Breast epithelium (tissue), 4 donors: Measurements from ENCODE around the gene MRAS. TPM values are rescaled to one million over a fixed set of nuclear protein-coding genes. Genes with fewer than 3 reads are reported as not detected.

Source experiments
- DNase-seq, 2 donors: peaks; one replicate each; pipeline ENCODE4 v3.0.0-alpha.2; 2019; ENCODE audit warnings: low spot score in 2 of 2
- H3K27ac ChIP-seq, 2 donors: fragments of 200-600 bp; sonication (generic) in 1 of 2; one replicate each; pipeline ENCODE4 v1.5.1; 2016 to 2019; ENCODE audit warnings: mild to moderate bottlenecking in 1 of 2
- H3K27me3 ChIP-seq, 2 donors: fragments of 200-600 bp; sonication (generic) in 1 of 2; one replicate each; pipeline versions ENCODE4 v1.5.1 to v1.6.0; 2017 to 2019; ENCODE audit warnings: control low read depth in 1 of 2, mild to moderate bottlenecking in 1 of 2
- H3K36me3 ChIP-seq: fragments of 200-600 bp; one replicate; pipeline ENCODE4 v1.5.1; 2019
- H3K4me1 ChIP-seq, 2 donors: fragments of 200-600 bp; sonication (generic); one replicate each; pipeline ENCODE4 v1.5.1; 2016 to 2019; ENCODE audit warnings: control low read depth in 1 of 2
- H3K4me3 ChIP-seq, 3 donors: fragments of 200-600 bp; sonication (generic); 1 replicate in 2 of 3; 2 replicates in 1 of 3; pipeline ENCODE4 v1.5.1; 2016 to 2019; ENCODE audit warnings: mild to moderate bottlenecking in 3 of 3, moderate library complexity in 2 of 3
- H3K9me3 ChIP-seq, 2 donors: fragments of 200-600 bp; sonication (generic) in 1 of 2; one replicate each; pipeline ENCODE4 v1.5.1; 2016 to 2019; ENCODE audit warnings: control low read depth in 1 of 2
- POLR2A ChIP-seq: fragments of 450-650 bp; IDR thresholded peaks from one replicate; pipeline ENCODE4 v1.6.1; 2016; ENCODE audit warnings: antibody characterized with exemption, mild to moderate bottlenecking, moderate library complexity
- POLR2AphosphoS5 ChIP-seq, 3 donors: sonication (generic); formaldehyde crosslinking; IDR thresholded peaks; one replicate each; pipeline ENCODE4 v1.6.1; 2017; ENCODE audit warnings: antibody characterized with exemption in 3 of 3
- intact Hi-C: fragments of 100-400 bp; cut with DNase I; formaldehyde crosslinking; loops from one replicate; pipeline ENCODE4 v1.15.1; 2023; ENCODE audit warnings: low total_unique reads
- total RNA-seq, 3 donors: library from RNA; depleted of rRNA; stranded (reverse); fragments of >200 nt; gene quantifications; one replicate each; pipeline ENCODE4 v1.1.0, GENCODE V29; 2016
- TF ChIP-seq, protein P1 (sequence below), 3 donors: fragments of 450-650 bp; IDR thresholded peaks; one replicate each; pipeline ENCODE4 v1.5.1; 2016 to 2017; ENCODE audit warnings: antibody characterized with exemption in 3 of 3, mild to moderate bottlenecking in 3 of 3, moderate library complexity in 3 of 3

MRAS gene
- total RNA-seq, 3 donors from 2014 or later, result 39.0 to 157 (median 74.8) TPM

DNA sequence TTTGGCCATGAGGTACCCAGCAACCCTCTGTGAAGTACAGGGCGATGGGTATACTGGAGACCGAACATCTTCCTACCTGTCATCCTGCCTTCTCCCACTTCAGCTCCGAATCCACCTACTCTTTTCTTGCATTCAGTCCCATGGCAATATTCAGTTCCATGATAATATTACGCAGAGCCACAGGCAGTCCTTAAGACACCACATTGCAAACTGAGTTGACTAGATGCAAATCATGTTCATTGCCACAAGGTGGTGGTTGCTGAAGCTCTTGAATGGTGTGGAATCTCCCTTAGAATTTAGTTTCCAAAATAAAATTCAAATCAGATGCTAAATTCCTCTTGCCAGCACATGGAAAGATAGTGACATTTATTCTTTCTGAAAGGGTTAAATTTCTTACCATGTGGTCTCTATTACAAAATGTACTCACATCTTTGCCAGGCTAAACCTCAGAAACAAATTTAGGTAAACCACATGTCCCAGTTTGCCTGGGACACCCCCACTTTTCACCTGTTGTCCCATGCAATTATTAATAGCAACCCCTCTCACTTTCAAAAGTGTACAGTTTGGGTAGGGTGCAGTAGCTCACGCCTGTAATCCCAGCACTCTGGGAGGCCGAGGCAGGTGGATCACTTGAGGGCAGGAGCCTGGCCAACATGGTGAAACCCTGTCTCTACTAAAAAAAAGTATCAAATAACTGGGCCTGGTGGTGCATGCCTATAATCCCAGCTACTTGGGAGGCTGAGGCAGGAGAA, 17.1 kb upstream of the MRAS start:
- no peaks in the 10 kb centered on the region for H3K27me3 ChIP-seq
- no peak for DNase-seq
- peaks cover 0 to 3% of the 10 kb centered on the region in 2 donors for H3K4me1 ChIP-seq
- no peak overlapping the region for H3K27ac ChIP-seq
- intact Hi-C loops, result no loop called here
- no peaks in the 10 kb centered on the region for H3K9me3 ChIP-seq
- no peaks in the 10 kb centered on the region for H3K36me3 ChIP-seq
- no peak overlapping the region for H3K4me3 ChIP-seq
- TF ChIP-seq POLR2A (no peak), POLR2AphosphoS5 (IDR thresholded peaks at IDR 0.05) (no peak)
- TF ChIP-seq, protein P1, sequence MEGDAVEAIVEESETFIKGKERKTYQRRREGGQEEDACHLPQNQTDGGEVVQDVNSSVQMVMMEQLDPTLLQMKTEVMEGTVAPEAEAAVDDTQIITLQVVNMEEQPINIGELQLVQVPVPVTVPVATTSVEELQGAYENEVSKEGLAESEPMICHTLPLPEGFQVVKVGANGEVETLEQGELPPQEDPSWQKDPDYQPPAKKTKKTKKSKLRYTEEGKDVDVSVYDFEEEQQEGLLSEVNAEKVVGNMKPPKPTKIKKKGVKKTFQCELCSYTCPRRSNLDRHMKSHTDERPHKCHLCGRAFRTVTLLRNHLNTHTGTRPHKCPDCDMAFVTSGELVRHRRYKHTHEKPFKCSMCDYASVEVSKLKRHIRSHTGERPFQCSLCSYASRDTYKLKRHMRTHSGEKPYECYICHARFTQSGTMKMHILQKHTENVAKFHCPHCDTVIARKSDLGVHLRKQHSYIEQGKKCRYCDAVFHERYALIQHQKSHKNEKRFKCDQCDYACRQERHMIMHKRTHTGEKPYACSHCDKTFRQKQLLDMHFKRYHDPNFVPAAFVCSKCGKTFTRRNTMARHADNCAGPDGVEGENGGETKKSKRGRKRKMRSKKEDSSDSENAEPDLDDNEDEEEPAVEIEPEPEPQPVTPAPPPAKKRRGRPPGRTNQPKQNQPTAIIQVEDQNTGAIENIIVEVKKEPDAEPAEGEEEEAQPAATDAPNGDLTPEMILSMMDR (IDR thresholded peaks at IDR 0.05), result no peak

- H3K4me1 ChIP-seq, result peaks cover 0 to 3% of the 10 kb centered on the region in 2 donors
- DNase-seq, result no peak
- no peaks in the 10 kb centered on the region for H3K36me3 ChIP-seq
- intact Hi-C loops, result no loop called here
- H3K27me3 ChIP-seq, result no peaks in the 10 kb centered on the region
- H3K9me3 ChIP-seq, result no peaks in the 10 kb centered on the region
- no peak overlapping the region for H3K4me3 ChIP-seq
- TF ChIP-seq, protein P1 (IDR thresholded peaks at IDR 0.05), result peak; percentile 44 to 67 (median 52)
- no peak for TF ChIP-seq POLR2A
- TF ChIP-seq POLR2AphosphoS5 (IDR thresholded peaks at IDR 0.05), result no peak
- H3K27ac ChIP-seq, result no peak overlapping the region
Observed at GRCh38 chr3:138332472-138333073, 15.8 kb upstream of the MRAS start.

- intact Hi-C loops, result no loop called here
- peak in 1 of 2 donors; percentile 7 for DNase-seq
- Histone ChIP-seq H3K36me3 (no peaks in the 10 kb centered on the region), H3K9me3 (no peaks in the 10 kb centered on the region), H3K4me3 (no peak overlapping the region), H3K27ac (no peak overlapping the region), H3K27me3 (no peaks in the 10 kb centered on the region), H3K4me1 (no peaks in the 10 kb centered on the region)
- TF ChIP-seq, protein P1 (IDR thresholded peaks at IDR 0.05), result no peak
- TF ChIP-seq POLR2A (no peak), POLR2AphosphoS5 (IDR thresholded peaks at IDR 0.05) (no peak)
Observed at GRCh38 chr3:138334608-138335007, 13.8 kb upstream of the MRAS start.

DNA sequence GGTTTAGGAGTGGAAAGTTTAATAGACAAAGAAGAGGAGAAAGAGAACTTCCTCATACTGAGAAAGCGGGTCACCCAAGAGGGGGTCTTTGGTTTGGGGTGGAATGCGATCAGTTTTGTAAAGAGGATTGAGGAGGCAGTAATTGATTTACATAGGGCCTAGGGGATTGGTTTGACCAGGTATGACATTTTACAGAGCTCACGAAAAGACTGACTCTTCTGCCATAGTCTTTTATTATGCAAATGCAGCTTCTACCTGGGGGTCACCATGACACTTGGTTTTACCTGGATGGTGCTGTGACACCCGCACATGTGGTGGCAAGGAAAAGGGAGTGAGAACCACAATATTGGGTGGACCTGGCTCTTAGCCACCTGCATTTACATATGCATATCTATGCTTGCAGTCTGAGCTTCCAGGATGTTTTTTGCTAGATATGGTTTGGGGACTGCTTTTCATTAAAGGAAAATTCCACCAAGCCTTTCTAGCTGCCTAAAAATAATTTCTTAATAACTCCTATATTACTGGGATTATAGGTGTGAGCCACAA, 11.9 kb upstream of the MRAS start:
- intact Hi-C loops, result no loop called here
- no peak for DNase-seq
- H3K27ac ChIP-seq, result no peak overlapping the region
- H3K27me3 ChIP-seq, result no peaks in the 10 kb centered on the region
- TF ChIP-seq POLR2A, result no peak
- TF ChIP-seq, protein P1 (IDR thresholded peaks at IDR 0.05), result no peak
- TF ChIP-seq POLR2AphosphoS5 (IDR thresholded peaks at IDR 0.05), result no peak
- H3K4me3 ChIP-seq, result no peak overlapping the region
- no peaks in the 10 kb centered on the region for H3K9me3 ChIP-seq
- no peaks in the 10 kb centered on the region for H3K4me1 ChIP-seq
- H3K36me3 ChIP-seq, result no peaks in the 10 kb centered on the region

DNA sequence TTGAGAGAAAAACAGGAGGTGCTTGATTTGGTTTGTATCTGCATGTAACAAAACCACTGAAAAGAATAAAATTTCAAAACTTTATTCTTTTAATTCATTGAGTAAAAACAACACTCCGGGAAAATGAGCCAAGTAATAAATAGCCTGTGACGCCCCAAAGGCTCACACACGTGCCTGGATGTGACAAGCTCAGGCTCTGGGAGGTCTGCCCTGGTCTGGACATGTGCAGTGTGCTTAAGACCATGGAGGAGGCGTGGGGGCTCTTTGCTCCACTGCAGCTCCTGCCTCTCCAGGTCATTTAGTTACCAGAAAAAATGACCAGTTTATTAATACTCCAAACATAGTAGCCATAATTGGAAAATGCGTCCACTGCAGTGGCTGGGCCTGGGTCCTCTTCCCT, 10.1 kb upstream of the MRAS start:
- no peak for DNase-seq
- intact Hi-C loops, result no loop called here
- Histone ChIP-seq H3K27me3 (no peaks in the 10 kb centered on the region), H3K4me3 (no peak overlapping the region), H3K9me3 (no peaks in the 10 kb centered on the region), H3K4me1 (no peaks in the 10 kb centered on the region), H3K27ac (no peak overlapping the region), H3K36me3 (no peaks in the 10 kb centered on the region)
- TF ChIP-seq POLR2A (no peak), POLR2AphosphoS5 (IDR thresholded peaks at IDR 0.05) (no peak)
- TF ChIP-seq, protein P1 (IDR thresholded peaks at IDR 0.05), result no peak
